MM.1S (cell line): ENCODE results near the gene SMIM35.
A peak's percentile ranks its signal among the peaks of the same experiment; 100 is the strongest.

Source experiments
- DNase-seq: peaks from one replicate; pipeline ENCODE4 v3.0.0-alpha.2; 2015
- H2AFZ ChIP-seq: fragments of 300-600 bp; sonication (generic); 2 replicates; pipeline ENCODE4 v1.6.0; 2016; ENCODE audit warnings: antibody characterized with exemption, low read length
- H3F3A ChIP-seq: fragments of 300-600 bp; sonication (generic); 2 replicates; pipeline ENCODE4 v1.6.1; 2016; ENCODE audit warnings: mild to moderate bottlenecking, antibody characterized with exemption, low read length, moderate library complexity, mixed read lengths; ENCODE audit not compliant: insufficient read depth
- H3K27ac ChIP-seq: fragments of 300-600 bp; sonication (generic); 2 replicates; pipeline ENCODE4 v1.5.1; 2016; ENCODE audit warnings: mild to moderate bottlenecking, low read length
- H3K27me3 ChIP-seq: fragments of 300-600 bp; sonication (generic); replicated peaks from 2 replicates; pipeline ENCODE4 v1.6.0; 2016; ENCODE audit warnings: low read length; ENCODE audit not compliant: insufficient read depth
- H3K36me3 ChIP-seq: fragments of 300-600 bp; sonication (generic); replicated peaks from 2 replicates; pipeline ENCODE4 v1.6.1; 2016; ENCODE audit warnings: mild to moderate bottlenecking, low read length, mixed read lengths; ENCODE audit not compliant: insufficient read depth
- H3K4me1 ChIP-seq: fragments of 300-600 bp; sonication (generic); 2 replicates; pipeline ENCODE4 v1.6.1; 2016; ENCODE audit warnings: low read length, mixed read lengths
- H3K4me2 ChIP-seq: fragments of 300-600 bp; sonication (generic); 2 replicates; pipeline ENCODE4 v1.6.0; 2016; ENCODE audit warnings: low read depth, low read length
- H3K4me3 ChIP-seq: fragments of 300-600 bp; sonication (generic); 2 replicates; pipeline ENCODE4 v1.5.1; 2016; ENCODE audit warnings: low read length, mixed read lengths
- H3K79me2 ChIP-seq: fragments of 300-600 bp; sonication (generic); 2 replicates; pipeline ENCODE4 v1.6.1; 2016; ENCODE audit warnings: mixed run types, low read length, mixed read lengths
- H3K9ac ChIP-seq: fragments of 300-600 bp; sonication (generic); 2 replicates; pipeline ENCODE4 v1.6.1; 2016; ENCODE audit warnings: low read length, mixed read lengths
- H3K9me2 ChIP-seq: fragments of 300-600 bp; sonication (generic); replicated peaks from 2 replicates; pipeline ENCODE4 v1.6.1; 2016; ENCODE audit warnings: mild to moderate bottlenecking, low read length, mixed read lengths; ENCODE audit not compliant: insufficient read depth
- H3K9me3 ChIP-seq: fragments of 300-600 bp; sonication (generic); replicated peaks from 2 replicates; pipeline ENCODE4 v1.6.1; 2016; ENCODE audit warnings: mild to moderate bottlenecking, low read length, mixed read lengths; ENCODE audit not compliant: insufficient read depth
- H4K20me1 ChIP-seq: fragments of 300-600 bp; sonication (generic); 2 replicates; pipeline ENCODE4 v1.6.1; 2016; ENCODE audit warnings: mild to moderate bottlenecking, low read length, moderate library complexity, mixed read lengths; ENCODE audit not compliant: insufficient read depth
- EZH2 ChIP-seq: fragments of 300-600 bp; sonication (generic); optimal IDR thresholded peaks from 2 replicates; pipeline ENCODE3; 2017; ENCODE audit warnings: low read depth, mild to moderate bottlenecking, antibody characterized with exemption, low read length, mixed read lengths
- EZH2phosphoT487 ChIP-seq: fragments of 300-600 bp; sonication (generic); IDR thresholded peaks from 2 replicates; pipeline ENCODE4 v1.6.1; 2018; ENCODE audit warnings: antibody characterized with exemption, low read length
- TF ChIP-seq, protein P1 (sequence below): fragments of 300-600 bp; sonication (generic); IDR thresholded peaks from 2 replicates; pipeline ENCODE4 v1.5.1; 2016; ENCODE audit warnings: antibody characterized with exemption, low read length, mixed read lengths

The SMIM35 gene

DNA sequence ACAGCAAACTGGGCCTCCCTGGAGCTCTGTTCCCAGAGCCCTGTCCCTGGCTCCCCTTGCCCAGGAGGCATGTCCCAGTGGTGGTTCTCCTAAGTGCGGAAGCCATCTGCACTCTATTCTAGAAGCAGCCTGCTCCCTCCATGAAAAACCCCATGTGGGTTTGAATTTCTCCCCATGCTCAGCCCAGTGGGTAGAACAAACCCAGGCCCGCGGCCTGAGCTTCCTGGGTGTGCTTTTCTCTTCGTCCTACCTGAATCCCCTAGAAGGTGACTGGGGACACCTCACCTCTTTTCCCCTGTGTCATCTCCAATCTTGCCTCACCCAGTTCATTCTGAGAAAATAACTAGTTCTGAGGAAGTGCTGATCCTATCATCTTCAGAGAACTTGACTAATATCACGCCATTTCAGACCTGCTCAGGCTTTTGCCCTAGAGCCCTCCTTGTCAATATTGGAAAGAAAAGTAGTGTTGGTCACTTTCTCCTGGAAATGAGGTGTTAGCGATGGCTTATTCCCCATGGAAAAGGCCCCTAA is 84.7 kb downstream of the SMIM35 start:
- Histone ChIP-seq H3K9me3 (no peaks in the 10 kb centered on the region), H3K79me2 (no peaks in the 10 kb centered on the region), H3F3A (peaks cover 13% of the 10 kb centered on the region; the same call in 1 of the 2 replicates), H3K4me1 (peaks cover 38% of the 10 kb centered on the region), H2AFZ (no peak overlapping the region), H4K20me1 (no peaks in the 10 kb centered on the region), H3K9ac (no peak overlapping the region), H3K27ac (no peak overlapping the region; the same call in 1 of the 2 replicates), H3K36me3 (peaks cover 12% of the 10 kb centered on the region), H3K4me2 (no peak overlapping the region), H3K9me2 (no peaks in the 10 kb centered on the region), H3K4me3 (no peak overlapping the region), H3K27me3 (no peaks in the 10 kb centered on the region)
- TF ChIP-seq, protein P1, sequence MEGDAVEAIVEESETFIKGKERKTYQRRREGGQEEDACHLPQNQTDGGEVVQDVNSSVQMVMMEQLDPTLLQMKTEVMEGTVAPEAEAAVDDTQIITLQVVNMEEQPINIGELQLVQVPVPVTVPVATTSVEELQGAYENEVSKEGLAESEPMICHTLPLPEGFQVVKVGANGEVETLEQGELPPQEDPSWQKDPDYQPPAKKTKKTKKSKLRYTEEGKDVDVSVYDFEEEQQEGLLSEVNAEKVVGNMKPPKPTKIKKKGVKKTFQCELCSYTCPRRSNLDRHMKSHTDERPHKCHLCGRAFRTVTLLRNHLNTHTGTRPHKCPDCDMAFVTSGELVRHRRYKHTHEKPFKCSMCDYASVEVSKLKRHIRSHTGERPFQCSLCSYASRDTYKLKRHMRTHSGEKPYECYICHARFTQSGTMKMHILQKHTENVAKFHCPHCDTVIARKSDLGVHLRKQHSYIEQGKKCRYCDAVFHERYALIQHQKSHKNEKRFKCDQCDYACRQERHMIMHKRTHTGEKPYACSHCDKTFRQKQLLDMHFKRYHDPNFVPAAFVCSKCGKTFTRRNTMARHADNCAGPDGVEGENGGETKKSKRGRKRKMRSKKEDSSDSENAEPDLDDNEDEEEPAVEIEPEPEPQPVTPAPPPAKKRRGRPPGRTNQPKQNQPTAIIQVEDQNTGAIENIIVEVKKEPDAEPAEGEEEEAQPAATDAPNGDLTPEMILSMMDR = no peak
- no peak for TF ChIP-seq EZH2phosphoT487
- no peak for TF ChIP-seq EZH2
- DNase-seq = no peak

DNA sequence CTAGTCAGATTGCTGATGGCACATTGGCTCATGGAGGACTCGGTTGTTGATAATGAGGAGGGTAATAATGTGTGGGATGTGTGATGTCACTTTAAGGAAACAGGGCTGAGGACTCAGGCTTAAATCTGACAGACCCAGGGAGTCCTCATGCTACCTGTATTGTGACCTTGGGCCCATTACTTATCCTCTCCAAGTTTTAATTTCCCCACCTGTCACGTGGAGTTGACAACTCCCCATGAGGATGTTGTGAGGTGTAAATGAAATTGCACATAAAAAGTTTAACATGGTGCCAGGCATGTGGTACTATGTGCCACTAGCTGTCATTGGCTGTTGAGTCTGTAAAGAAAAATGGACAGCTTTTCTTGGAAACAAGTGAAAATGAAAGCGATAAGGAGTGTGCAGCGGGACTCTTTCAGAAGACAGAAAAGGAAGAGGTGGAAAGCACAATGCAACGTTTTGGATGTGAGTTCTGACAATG is 85.2 kb downstream of the SMIM35 start:
- Histone ChIP-seq H3K27ac (peak overlapping the region; percentile 11; the same call in 1 of the 2 replicates), H3K4me1 (peaks cover 38% of the 10 kb centered on the region), H3K79me2 (no peaks in the 10 kb centered on the region), H2AFZ (no peak overlapping the region), H3K9ac (no peak overlapping the region), H4K20me1 (no peaks in the 10 kb centered on the region), H3K27me3 (no peaks in the 10 kb centered on the region), H3K9me2 (no peaks in the 10 kb centered on the region), H3K4me2 (peak overlapping the region; percentile 12; the same call in 1 of the 2 replicates), H3F3A (peaks cover 13% of the 10 kb centered on the region; the same call in 1 of the 2 replicates), H3K4me3 (no peak overlapping the region), H3K36me3 (peaks cover 14% of the 10 kb centered on the region), H3K9me3 (no peaks in the 10 kb centered on the region)
- TF ChIP-seq, protein P1 = no peak
- no peak for TF ChIP-seq EZH2phosphoT487
- TF ChIP-seq EZH2 = no peak
- peak; percentile 35 for DNase-seq

DNA sequence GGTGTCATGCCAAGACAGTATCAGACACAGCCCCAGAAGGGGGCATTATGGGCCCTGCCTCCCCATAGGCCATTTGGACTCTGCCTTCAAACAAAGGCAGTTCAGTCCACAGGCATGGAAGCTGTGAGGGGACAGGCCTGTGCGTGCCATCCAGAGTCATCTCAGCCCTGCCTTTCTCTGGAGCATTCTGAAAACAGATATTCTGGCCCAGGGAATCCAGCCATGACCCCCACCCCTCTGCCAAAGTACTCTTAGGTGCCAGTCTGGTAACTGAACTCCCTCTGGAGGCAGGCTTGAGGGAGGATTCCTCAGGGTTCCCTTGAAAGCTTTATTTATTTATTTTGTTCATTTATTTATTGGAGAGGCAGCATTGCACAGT is 85.9 kb downstream of the SMIM35 start:
- H3K9me2 ChIP-seq = no peaks in the 10 kb centered on the region
- no peaks in the 10 kb centered on the region for H3K9me3 ChIP-seq
- H3F3A ChIP-seq = peaks cover 13% of the 10 kb centered on the region; the same call in 1 of the 2 replicates
- H3K4me3 ChIP-seq = no peak overlapping the region
- H3K79me2 ChIP-seq = no peaks in the 10 kb centered on the region
- no peak overlapping the region for H3K9ac ChIP-seq
- no peaks in the 10 kb centered on the region for H3K27me3 ChIP-seq
- H3K36me3 ChIP-seq = peaks cover 14% of the 10 kb centered on the region
- H3K4me2 ChIP-seq = no peak overlapping the region
- no peak overlapping the region for H2AFZ ChIP-seq
- no peak for DNase-seq
- no peak overlapping the region for H3K27ac ChIP-seq
- TF ChIP-seq EZH2phosphoT487 = no peak
- TF ChIP-seq, protein P1 = no peak
- no peak for TF ChIP-seq EZH2
- H3K4me1 ChIP-seq = peaks cover 38% of the 10 kb centered on the region
- H4K20me1 ChIP-seq = no peaks in the 10 kb centered on the region
